ENCODE data around the gene NHLRC4.

DNA sequence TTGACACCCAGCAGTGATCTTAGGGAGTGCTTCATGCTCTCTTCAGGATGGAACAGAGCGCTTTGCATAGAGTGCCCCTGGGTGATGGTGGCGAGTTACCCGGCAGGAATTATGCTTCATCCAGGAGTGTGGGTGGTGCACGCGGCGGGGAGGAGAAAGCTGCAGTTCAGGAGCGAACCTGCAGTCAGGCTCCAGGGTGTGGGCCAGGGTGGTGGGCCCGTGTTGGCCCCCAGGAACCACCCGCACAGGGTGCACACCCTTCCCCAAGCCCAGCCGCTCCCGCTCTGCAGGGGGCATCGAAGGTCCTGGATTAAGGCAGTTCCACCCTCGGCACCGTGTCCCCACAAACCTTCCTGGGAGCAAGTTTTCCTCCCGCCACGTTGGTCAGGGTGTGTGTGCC, 27.0 kb downstream of the NHLRC4 start:
- TF ChIP-seq, protein P1, sequence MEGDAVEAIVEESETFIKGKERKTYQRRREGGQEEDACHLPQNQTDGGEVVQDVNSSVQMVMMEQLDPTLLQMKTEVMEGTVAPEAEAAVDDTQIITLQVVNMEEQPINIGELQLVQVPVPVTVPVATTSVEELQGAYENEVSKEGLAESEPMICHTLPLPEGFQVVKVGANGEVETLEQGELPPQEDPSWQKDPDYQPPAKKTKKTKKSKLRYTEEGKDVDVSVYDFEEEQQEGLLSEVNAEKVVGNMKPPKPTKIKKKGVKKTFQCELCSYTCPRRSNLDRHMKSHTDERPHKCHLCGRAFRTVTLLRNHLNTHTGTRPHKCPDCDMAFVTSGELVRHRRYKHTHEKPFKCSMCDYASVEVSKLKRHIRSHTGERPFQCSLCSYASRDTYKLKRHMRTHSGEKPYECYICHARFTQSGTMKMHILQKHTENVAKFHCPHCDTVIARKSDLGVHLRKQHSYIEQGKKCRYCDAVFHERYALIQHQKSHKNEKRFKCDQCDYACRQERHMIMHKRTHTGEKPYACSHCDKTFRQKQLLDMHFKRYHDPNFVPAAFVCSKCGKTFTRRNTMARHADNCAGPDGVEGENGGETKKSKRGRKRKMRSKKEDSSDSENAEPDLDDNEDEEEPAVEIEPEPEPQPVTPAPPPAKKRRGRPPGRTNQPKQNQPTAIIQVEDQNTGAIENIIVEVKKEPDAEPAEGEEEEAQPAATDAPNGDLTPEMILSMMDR (IDR thresholded peaks at IDR 0.05; ENCODE audit: low read depth, low read length, poor library complexity, severe bottlenecking): no peak
- no peak for TF ChIP-seq EZH2phosphoT487 (IDR thresholded peaks at IDR 0.05; ENCODE audit: borderline replicate concordance, low read length)
